Mesodermal cell (in vitro differentiated cells): Measurements from ENCODE around the gene COL4A2.

Experiments used
- H3K27ac ChIP-seq: 2 replicates; pipeline ENCODE4 v1.7.0; 2013; ENCODE audit warnings: mild to moderate bottlenecking, low read depth, low read length, moderate library complexity; ENCODE audit not compliant: severe bottlenecking
- H3K36me3 ChIP-seq: 2 replicates; pipeline ENCODE4 v1.7.1; 2013; ENCODE audit warnings: mild to moderate bottlenecking, low read length, moderate library complexity; ENCODE audit not compliant: control insufficient read depth, insufficient read depth
- H3K4me1 ChIP-seq: one replicate; pipeline ENCODE4 v1.7.1; 2013; ENCODE audit warnings: mild to moderate bottlenecking, low read length; ENCODE audit not compliant: insufficient read depth, control insufficient read depth, poor library complexity, severe bottlenecking
- H3K4me3 ChIP-seq: 2 replicates; pipeline ENCODE4 v1.7.0; 2013; ENCODE audit warnings: low read length, control low read depth, mild to moderate bottlenecking; ENCODE audit not compliant: insufficient read depth, poor library complexity, severe bottlenecking; ENCODE audit errors: extremely low read depth
- H3K9me3 ChIP-seq: 2 replicates; pipeline ENCODE4 v1.7.1; 2013; ENCODE audit warnings: mild to moderate bottlenecking, low read length, moderate library complexity; ENCODE audit not compliant: control insufficient read depth
- WGBS, 2 experiments: methylation state at CpG; one replicate each; pipeline ENCODE4 v1.1.5; 2013; ENCODE audit warnings: missing lambda C conversion rate in 2 of 2; ENCODE audit not compliant: insufficient coverage in 2 of 2; 5-methylcytosine and 5-hydroxymethylcytosine counted together

Gene COL4A2

DNA sequence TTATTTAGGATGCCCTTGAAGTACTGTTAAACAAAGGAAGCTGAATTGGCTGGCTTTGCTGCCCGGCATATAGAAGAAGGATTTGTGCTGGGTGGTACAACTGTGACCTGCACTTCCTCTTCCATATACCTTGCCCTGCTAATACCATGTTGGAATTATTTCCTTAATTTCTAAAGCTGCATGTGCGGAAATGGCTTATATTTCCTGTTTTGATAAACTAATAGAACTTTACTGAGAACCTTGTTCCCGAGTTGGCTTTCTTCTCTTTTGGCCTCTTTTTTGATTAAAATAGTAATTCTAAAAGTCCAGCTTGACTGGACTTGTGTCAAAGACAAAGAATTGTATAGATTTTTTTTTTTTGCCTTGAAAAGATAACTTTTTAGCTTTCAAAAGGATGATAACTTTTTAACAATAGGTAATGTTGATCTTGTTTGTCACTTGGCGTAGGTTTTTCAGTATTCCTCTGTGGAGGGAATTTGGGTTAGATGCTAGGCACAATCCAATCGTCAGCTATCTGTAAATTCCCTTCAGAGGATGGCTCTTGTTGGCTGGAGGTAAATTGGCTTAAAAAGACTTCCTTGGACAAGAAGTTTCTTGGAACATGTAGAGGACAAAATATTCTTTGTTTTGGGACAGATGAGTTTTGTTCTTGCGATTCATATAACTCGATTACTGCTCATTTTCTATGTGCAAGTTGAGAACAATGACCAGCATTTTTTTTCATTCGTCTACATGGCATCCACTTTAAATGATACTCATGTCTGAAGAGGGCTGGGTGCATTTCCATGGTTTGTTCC, 41.4 kb downstream of the COL4A2 start:
- Histone ChIP-seq H3K4me3 (no peak overlapping the region), H3K4me1 (peaks cover 41% of the 10 kb centered on the region), H3K9me3 (no peaks in the 10 kb centered on the region), H3K36me3 (peaks cover 79% of the 10 kb centered on the region), H3K27ac (peak overlapping the region; percentile 69)
- 98% methylated on average over 5 to 7 of the region's 8 CpGs for WGBS, 2 experiments

DNA sequence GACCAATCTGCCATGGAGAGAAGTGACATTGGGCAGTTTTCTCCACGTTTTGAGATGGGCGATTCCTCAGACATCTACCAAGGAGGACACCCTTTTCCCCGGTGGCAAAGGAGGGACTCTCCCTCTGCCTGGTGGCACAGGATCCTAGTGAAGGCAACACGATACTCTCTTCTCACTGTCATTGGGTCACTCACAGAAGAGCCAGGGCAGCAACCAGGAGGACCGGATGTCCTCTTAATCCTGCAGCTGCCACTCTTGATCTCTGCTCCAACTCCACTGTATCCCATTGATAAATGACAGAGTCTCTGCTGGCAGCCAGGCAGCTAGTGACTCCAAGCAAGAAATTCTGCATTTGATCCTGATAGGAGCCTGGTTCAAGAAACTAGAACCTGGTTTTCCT, 42.2 kb downstream of the COL4A2 start:
- Histone ChIP-seq H3K4me3 (no peak overlapping the region), H3K27ac (no peak overlapping the region), H3K36me3 (peaks cover 79% of the 10 kb centered on the region), H3K4me1 (peaks cover 41% of the 10 kb centered on the region), H3K9me3 (no peaks in the 10 kb centered on the region)
- WGBS, 2 experiments: 94 to 98% methylated on average over 5 of the region's 5 CpGs

DNA sequence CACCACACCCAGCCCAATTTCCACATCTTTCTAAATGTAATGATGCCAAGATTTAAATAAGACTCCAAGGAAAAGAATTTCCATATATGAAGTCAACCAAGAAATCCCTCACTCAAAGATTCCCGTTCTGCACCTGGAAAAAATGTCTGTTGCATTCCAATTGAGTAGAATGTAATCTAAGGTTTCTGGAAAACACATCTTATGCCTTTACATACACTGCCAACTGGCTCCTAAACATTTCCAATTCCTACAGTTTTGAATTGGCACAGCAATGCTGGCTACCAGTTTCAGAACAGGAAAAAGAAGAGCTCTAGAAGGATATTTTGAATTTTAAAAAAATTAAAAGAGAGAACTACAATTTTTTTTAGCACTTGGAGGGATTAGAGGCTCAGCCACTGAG, 43.0 kb downstream of the COL4A2 start:
- H3K36me3 ChIP-seq: peaks cover 72% of the 10 kb centered on the region
- no peak overlapping the region for H3K4me3 ChIP-seq
- no CpG with 5 or more reads among the region's 1 CpG for WGBS, 2 experiments
- H3K4me1 ChIP-seq: peaks cover 41% of the 10 kb centered on the region
- H3K27ac ChIP-seq: no peak overlapping the region
- H3K9me3 ChIP-seq: no peaks in the 10 kb centered on the region

DNA sequence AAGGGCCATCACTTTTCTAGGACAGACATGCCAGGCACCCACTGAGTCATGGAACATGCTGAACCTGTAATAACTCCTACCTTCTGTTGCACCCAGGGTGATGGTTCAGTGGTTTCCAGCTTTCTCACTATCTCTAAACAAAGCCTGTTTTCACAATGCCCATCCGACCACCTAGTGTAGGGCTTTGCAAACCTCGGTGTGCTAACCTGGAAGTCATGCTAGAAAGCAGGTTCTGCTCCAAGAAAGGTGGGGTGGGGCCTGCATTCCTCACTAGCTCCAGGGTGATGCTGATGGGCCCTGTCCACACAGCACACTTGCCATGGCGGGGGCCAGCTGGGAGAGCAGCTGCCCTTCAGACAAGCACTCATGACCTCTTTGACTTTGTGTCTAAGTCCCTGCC, 43.4 kb downstream of the COL4A2 start:
- peaks cover 41% of the 10 kb centered on the region for H3K4me1 ChIP-seq
- no peak overlapping the region for H3K4me3 ChIP-seq
- 90 to 91% methylated on average over 2 to 3 of the region's 3 CpGs for WGBS, 2 experiments
- no peaks in the 10 kb centered on the region for H3K9me3 ChIP-seq
- H3K27ac ChIP-seq: no peak overlapping the region
- H3K36me3 ChIP-seq: peaks cover 67% of the 10 kb centered on the region

DNA sequence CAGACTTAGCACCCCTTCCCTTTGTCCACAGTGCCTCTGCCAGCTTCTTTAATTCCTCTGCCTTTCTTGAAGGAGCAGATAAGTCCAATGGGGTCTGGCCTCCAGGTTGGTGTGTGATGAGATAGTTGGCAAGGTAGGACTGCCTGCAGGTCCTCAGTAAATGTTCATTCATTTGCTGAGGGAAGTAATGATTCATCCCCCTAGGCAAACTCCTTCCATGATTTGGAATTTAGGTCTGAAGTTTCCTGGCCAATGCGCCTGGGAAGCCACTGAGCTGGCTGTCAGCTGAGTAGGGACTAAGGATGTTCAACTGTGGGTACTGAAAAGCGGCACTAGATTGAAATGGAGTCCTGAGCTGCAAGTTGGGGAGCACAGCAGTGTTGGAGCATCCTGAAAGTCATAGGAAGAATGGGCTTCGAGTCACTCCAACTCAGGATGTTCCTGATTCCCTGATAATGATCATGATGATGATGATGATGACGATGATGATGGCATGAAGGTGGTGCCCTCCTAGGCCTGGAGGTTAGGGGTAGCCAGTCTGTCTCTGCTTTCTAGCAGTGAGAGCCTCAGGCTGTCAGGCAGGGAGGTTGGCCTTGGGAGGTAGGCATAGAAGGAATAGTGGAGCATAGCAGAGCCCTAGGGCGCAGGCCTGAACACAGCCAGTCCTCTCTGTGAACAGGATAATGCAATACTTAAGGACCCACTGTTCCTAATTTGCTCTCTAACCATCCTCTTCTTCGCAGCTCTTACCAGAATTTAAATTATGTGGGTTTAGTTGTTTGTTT, 44.7 kb downstream of the COL4A2 start:
- peaks cover 64% of the 10 kb centered on the region for H3K36me3 ChIP-seq
- WGBS, 2 experiments: 94 to 96% methylated on average over 4 to 5 of the region's 6 CpGs
- peaks cover 34% of the 10 kb centered on the region for H3K4me1 ChIP-seq
- H3K4me3 ChIP-seq: no peak overlapping the region
- no peaks in the 10 kb centered on the region for H3K9me3 ChIP-seq
- no peak overlapping the region for H3K27ac ChIP-seq

DNA sequence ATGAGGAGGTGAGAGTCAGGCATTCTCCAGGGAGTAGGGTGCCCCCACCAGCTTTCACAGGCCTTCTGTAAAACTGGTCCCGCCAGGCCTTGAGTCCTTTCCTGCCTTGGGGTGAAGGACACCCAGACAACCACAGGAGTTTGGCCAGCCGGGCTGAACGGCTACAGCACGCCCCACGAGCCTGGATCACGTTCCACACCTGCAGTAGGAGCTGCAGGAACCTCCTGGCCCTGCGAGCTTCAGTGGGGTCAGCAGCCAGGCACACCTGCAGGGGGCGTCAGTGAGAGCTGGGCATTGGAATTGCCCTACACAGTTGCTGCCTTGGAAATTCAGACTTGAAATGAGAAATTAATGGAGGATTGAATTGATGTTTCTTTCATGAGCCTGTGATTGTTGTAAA, 45.7 kb downstream of the COL4A2 start:
- Histone ChIP-seq H3K4me1 (peaks cover 25% of the 10 kb centered on the region), H3K9me3 (no peaks in the 10 kb centered on the region), H3K27ac (no peak overlapping the region), H3K36me3 (peaks cover 69% of the 10 kb centered on the region), H3K4me3 (no peak overlapping the region)
- 83 to 86% methylated on average over 6 to 8 of the region's 8 CpGs for WGBS, 2 experiments

DNA sequence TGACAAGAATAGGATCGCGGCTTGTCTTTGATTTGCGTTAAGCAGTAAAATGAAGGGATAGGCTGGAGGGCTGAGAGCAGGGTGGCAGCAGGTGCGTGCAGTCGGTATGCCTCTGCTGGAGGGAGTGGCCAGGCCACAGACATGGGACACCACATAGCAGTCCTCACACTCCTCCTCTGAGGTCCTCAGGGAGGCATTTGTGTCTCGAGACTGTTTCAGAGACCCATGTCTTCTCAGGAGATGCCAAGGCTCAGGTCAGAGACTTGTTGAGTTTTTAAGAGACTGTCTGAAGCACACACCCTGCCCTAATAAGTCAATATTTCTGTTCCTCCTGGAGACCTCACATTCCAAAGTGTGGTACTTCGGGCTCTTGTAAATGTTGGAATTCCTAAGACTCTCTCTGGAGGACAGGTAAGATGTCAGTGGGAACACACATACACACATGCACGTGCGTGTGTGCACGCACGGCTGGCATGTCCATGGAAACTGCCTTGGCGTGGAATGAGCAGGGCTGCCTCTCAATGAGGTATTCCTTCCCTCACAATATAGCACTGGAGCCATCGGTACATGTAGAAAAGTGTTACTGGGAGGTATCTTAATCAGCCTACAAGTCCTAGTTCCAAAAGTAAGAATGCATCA, 46.4 kb downstream of the COL4A2 start:
- peaks cover 73% of the 10 kb centered on the region for H3K36me3 ChIP-seq
- peaks cover 18% of the 10 kb centered on the region for H3K4me1 ChIP-seq
- no peak overlapping the region for H3K27ac ChIP-seq
- H3K4me3 ChIP-seq: no peak overlapping the region
- 95 to 100% methylated on average over 4 to 8 of the region's 13 CpGs for WGBS, 2 experiments
- no peaks in the 10 kb centered on the region for H3K9me3 ChIP-seq

DNA sequence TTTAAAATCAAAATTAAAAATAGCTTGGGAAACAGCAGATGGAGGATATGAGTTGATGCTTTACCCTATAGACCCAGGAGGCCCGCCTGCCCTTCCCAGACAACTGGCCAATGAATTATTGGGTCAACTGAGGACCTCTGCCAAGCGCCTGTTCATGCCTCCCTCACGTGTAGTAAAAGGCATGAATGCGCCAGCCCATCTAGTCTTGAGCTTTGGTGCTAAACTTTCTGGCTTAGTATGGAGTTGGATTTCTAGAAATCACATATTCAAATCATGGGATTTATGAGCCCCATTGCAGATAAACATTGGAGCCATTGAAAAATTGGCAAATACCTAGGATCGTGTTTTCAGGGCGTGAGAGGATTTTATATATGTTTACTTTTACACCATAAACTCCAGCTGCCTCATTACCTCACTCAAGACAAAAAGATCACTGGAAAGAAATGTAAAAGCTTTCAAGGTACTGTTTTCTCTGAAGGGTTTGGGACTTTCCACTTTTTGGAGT, 47.1 kb downstream of the COL4A2 start:
- Histone ChIP-seq H3K9me3 (no peaks in the 10 kb centered on the region), H3K4me1 (peaks cover 15% of the 10 kb centered on the region), H3K36me3 (peaks cover 68% of the 10 kb centered on the region), H3K27ac (no peak overlapping the region), H3K4me3 (no peak overlapping the region)
- WGBS, 2 experiments: 84 to 98% methylated on average over 3 to 4 of the region's 6 CpGs

DNA sequence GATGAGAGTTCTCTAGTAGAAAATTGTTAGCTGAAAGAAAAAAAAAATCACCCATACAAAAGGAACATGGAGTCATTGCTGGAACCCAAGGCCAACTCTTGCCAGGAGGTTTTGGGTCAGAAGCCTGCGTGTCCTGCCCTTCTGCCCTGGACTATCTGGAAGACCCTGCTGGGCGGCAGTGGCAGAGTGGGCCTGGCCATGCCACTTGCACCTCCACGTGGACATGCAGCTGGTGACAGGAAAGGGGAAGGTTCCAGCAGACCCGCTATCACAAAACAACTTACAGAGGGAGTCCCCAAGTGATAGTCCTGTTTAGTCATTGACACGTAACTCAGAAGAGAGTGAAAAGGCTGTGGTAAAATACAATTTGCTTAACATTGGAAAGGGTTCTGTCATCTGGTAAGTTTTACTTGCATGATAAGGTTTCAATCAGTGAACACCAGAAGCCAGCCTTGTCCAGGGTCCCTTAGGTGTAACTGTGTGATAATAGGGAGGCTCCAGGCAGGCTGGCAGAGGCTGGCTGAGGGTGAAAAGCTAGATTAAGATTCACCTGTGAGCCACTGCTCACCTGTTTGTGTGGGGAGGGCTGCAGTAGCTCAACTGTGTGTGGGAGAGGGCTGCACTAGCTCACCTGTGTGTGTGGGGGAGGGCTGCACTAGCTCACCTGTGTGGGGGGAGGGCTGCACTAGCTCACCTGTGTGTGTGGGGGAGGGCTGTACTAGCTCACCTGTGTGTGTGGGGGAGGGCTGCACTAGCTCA, 47.8 kb downstream of the COL4A2 start:
- H3K9me3 ChIP-seq: no peaks in the 10 kb centered on the region
- H3K36me3 ChIP-seq: peaks cover 67% of the 10 kb centered on the region
- WGBS, 2 experiments: 88 to 92% methylated on average over 5 of the region's 5 CpGs
- H3K4me1 ChIP-seq: peaks cover 12% of the 10 kb centered on the region
- no peak overlapping the region for H3K27ac ChIP-seq
- no peak overlapping the region for H3K4me3 ChIP-seq

DNA sequence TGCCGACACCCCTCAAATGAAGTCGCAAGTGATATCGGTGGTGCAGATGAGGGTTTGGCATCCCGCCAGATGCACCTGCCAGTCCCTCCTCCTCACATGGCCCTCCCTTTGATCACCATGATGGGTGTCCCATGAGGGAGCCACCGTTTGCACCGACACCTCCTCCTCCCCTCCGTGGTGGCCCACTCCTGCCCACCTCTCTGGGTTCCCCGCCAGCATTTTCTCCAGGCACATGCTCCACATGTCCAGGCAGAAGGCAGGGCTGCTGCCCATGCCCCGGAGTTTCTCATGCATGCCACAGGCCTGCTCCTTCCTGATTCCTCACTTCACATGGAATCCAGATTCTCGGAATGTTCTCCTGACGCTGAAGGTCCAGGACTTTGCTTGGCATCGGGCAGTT, 49.3 kb downstream of the COL4A2 start:
- WGBS, 2 experiments: 87 to 89% methylated on average over 10 to 12 of the region's 12 CpGs
- Histone ChIP-seq H3K36me3 (peaks cover 67% of the 10 kb centered on the region), H3K9me3 (no peaks in the 10 kb centered on the region)

More for the DNA sequence above, 49.3 kb downstream of the COL4A2 start:
- no peak overlapping the region for H3K27ac ChIP-seq
- peaks cover 8% of the 10 kb centered on the region for H3K4me1 ChIP-seq
- no peak overlapping the region for H3K4me3 ChIP-seq
